Measurements from ENCODE around the gene BRD7. TPM values are rescaled to one million over a fixed set of nuclear protein-coding genes. Genes with fewer than 3 reads are reported as not detected.

The BRD7 gene
- total and polyA plus RNA-seq, 2 of the 13 experiments (the other 11 are each of a cell fraction or from before 2014, with no cell fraction given) = 82.3 to 149 TPM

- TF ChIP-seq ARID5B (CRISPR knock-in tag; IDR thresholded peaks at IDR 0.05) = peak; percentile 78
- TF ChIP-seq EHMT2 (IDR thresholded peaks at IDR 0.05; ENCODE audit: borderline replicate concordance, low read depth, low read length) = peak; percentile 57; the same call in 1 of the 2 replicates
- TF ChIP-seq MEIS1 (CRISPR knock-in tag; IDR thresholded peaks at IDR 0.05; ENCODE audit: borderline replicate concordance) = 0 out of 2 replicates have a peak, but pooled peaks have one; percentile 55
- TF ChIP-seq ZNF746 (CRISPR knock-in tag; IDR thresholded peaks at IDR 0.05) = 0 out of 2 replicates have a peak, but pooled peaks have one; percentile 38
- TF ChIP-seq HINFP (CRISPR knock-in tag; IDR thresholded peaks at IDR 0.05; ENCODE audit: low read depth) = no peak
- peak; percentile 12; the same call in 1 of the 2 replicates for TF ChIP-seq SP5 (CRISPR knock-in tag; IDR thresholded peaks at IDR 0.05; ENCODE audit: borderline replicate concordance, low read depth)
- no peak for TF ChIP-seq MAZ (IDR thresholded peaks at IDR 0.05; ENCODE audit: borderline replicate concordance, low read depth, low read length)
- TF ChIP-seq MAZ (CRISPR knock-in tag; IDR thresholded peaks at IDR 0.05; ENCODE audit: low read depth) = no peak
- TF ChIP-seq ZNF792 (CRISPR knock-in tag; IDR thresholded peaks at IDR 0.05) = 0 out of 2 replicates have a peak, but pooled peaks have one; percentile 43
- no peak for TF ChIP-seq TFDP1 (CRISPR knock-in tag; IDR thresholded peaks at IDR 0.05; ENCODE audit: borderline replicate concordance)
- 0 out of 2 replicates have a peak, but pooled peaks have one; percentile 21 for TF ChIP-seq ZNF772 (CRISPR knock-in tag; IDR thresholded peaks at IDR 0.05)
- TF ChIP-seq ZNF263 (CRISPR knock-in tag; IDR thresholded peaks at IDR 0.05) = peak; percentile 33; the same call in 1 of the 2 replicates
- TF ChIP-seq MXI1 (IDR thresholded peaks at IDR 0.05; ENCODE audit: borderline replicate concordance, low read depth, low read length) = peak; percentile 31; the same call in 1 of the 3 replicates
- TF ChIP-seq, protein P1, sequence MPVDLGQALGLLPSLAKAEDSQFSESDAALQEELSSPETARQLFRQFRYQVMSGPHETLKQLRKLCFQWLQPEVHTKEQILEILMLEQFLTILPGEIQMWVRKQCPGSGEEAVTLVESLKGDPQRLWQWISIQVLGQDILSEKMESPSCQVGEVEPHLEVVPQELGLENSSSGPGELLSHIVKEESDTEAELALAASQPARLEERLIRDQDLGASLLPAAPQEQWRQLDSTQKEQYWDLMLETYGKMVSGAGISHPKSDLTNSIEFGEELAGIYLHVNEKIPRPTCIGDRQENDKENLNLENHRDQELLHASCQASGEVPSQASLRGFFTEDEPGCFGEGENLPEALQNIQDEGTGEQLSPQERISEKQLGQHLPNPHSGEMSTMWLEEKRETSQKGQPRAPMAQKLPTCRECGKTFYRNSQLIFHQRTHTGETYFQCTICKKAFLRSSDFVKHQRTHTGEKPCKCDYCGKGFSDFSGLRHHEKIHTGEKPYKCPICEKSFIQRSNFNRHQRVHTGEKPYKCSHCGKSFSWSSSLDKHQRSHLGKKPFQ (CRISPR knock-in tag; IDR thresholded peaks at IDR 0.05; ENCODE audit: insufficient replicate concordance) = no peak
- no peak for TF ChIP-seq ZNF33A (CRISPR knock-in tag; IDR thresholded peaks at IDR 0.05; ENCODE audit: borderline replicate concordance)
- TF ChIP-seq RXRB (CRISPR knock-in tag; IDR thresholded peaks at IDR 0.05; ENCODE audit: borderline replicate concordance) = peak; percentile 64; the same call in 1 of the 2 replicates
- TF ChIP-seq KDM1A (CRISPR knock-in tag; IDR thresholded peaks at IDR 0.05) = no peak
- TF ChIP-seq KDM4B (CRISPR knock-in tag; IDR thresholded peaks at IDR 0.05) = 0 out of 2 replicates have a peak, but pooled peaks have one; percentile 2
- TF ChIP-seq, protein P2, sequence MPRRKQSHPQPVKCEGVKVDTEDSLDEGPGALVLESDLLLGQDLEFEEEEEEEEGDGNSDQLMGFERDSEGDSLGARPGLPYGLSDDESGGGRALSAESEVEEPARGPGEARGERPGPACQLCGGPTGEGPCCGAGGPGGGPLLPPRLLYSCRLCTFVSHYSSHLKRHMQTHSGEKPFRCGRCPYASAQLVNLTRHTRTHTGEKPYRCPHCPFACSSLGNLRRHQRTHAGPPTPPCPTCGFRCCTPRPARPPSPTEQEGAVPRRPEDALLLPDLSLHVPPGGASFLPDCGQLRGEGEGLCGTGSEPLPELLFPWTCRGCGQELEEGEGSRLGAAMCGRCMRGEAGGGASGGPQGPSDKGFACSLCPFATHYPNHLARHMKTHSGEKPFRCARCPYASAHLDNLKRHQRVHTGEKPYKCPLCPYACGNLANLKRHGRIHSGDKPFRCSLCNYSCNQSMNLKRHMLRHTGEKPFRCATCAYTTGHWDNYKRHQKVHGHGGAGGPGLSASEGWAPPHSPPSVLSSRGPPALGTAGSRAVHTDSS (CRISPR knock-in tag; conservative IDR thresholded peaks at IDR 0.05) = no peak
Measured at GRCh38 chr16:50282955-50283631, 85.7 kb downstream of the BRD7 start (continued).

Data from HepG2 (cell line).